ENCODE data around the gene RTRAF. TPM values are rescaled to one million over a fixed set of nuclear protein-coding genes. Genes with fewer than 3 reads are reported as not detected.

RTRAF gene
- polyA plus RNA-seq, 1 experiment, result 205 TPM

GRCh38 chr14:52058341-52058740, 69.0 kb downstream of the RTRAF start:
- Histone ChIP-seq H3K4me3 (ENCODE audit: low read depth, low read length) (no peak overlapping the region), H3K27me3 (ENCODE audit: control insufficient read depth, insufficient read depth, low read length) (no peaks in the 10 kb centered on the region), H3K36me3 (ENCODE audit: control insufficient read depth, insufficient read depth, low read length) (peaks cover 4% of the 10 kb centered on the region)
- TF ChIP-seq CTCF (IDR thresholded peaks at IDR 0.05; ENCODE audit: insufficient read depth, low read depth, low read length), result no peak
- ChIA-PET POLR2A (no interaction called here), CTCF (interaction anchor here (0.7 to 1.2 kb wide), 2 partner anchors 37 to 67 kb away, joined by 3 to 6 read pairs; no protein-coding TSS in a partner anchor)
- no peak for DNase-seq (ENCODE audit: low read depth)

GRCh38 chr14:52059649-52060048, 70.3 kb downstream of the RTRAF start:
- POLR2A ChIA-PET, result no interaction called here
- Histone ChIP-seq H3K4me3 (ENCODE audit: low read depth, low read length) (no peak overlapping the region), H3K36me3 (ENCODE audit: control insufficient read depth, insufficient read depth, low read length) (peaks cover 2% of the 10 kb centered on the region), H3K27me3 (ENCODE audit: control insufficient read depth, insufficient read depth, low read length) (no peaks in the 10 kb centered on the region)
- CTCF ChIA-PET, result interaction anchor here (1.2 kb wide), 1 partner anchor 9 kb away, joined by 3 read pairs; the partner anchor contains the start of gene NID2
- no peak for DNase-seq (ENCODE audit: low read depth)
- TF ChIP-seq CTCF (IDR thresholded peaks at IDR 0.05; ENCODE audit: insufficient read depth, low read depth, low read length), result no peak

- TF ChIP-seq CTCF (IDR thresholded peaks at IDR 0.05; ENCODE audit: insufficient read depth, low read depth, low read length), result no peak
- H3K27me3 ChIP-seq (ENCODE audit: control insufficient read depth, insufficient read depth, low read length), result no peaks in the 10 kb centered on the region
- DNase-seq (ENCODE audit: low read depth), result no peak
- H3K36me3 ChIP-seq (ENCODE audit: control insufficient read depth, insufficient read depth, low read length), result peaks cover 2% of the 10 kb centered on the region
- H3K4me3 ChIP-seq (ENCODE audit: low read depth, low read length), result no peak overlapping the region
- CTCF ChIA-PET, result interaction anchor here (1.2 kb wide), 1 partner anchor 8 kb away, joined by 3 read pairs; the partner anchor contains the start of gene NID2
- POLR2A ChIA-PET, result no interaction called here
Measured at GRCh38 chr14:52060080-52060479, 70.7 kb downstream of the RTRAF start.

Other genes starting within 250 kb of the RTRAF start
- 4.5 and 7.6 TPM in 2 replicates for gene GNG2, start 128.9 kb upstream of the RTRAF start, polyA plus RNA-seq (2011; rRNA removed)
- gene NID2, start 79.5 kb downstream of the RTRAF start, polyA plus RNA-seq (2011; rRNA removed), result 253 and 279 TPM in 2 replicates

Measured in BJ (cell line).